Measurements from ENCODE around the gene ZNF585A. TPM values are rescaled to one million over a fixed set of nuclear protein-coding genes. Genes with fewer than 3 reads are reported as not detected.

ZNF585A gene
- total and polyA plus RNA-seq, 3 donors from 2014 or later = 10.0 to 20.3 (median 19.4) TPM

DNA sequence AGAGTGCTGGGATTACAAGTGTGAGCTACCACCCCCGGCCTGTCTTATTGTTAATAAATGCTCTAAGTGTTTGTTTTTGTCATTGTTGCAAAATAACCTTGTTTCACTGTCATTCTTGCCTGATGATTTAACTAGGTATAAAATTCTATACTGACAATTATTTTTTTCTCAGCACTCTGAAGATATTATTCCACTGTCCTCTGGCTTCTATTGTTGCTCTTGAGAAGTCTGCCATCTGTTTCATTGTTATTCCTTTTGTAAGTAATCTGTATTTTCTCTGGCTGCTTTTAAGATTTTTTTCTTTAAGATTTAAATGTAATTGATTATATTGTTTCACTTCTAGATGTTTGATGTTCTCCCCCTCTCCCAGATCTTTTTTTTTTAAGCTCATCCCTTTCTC lies 76.6 kb downstream of the ZNF585A start:
- Histone ChIP-seq H3K27me3 (no peaks in the 10 kb centered on the region), H3K4me3 (no peak overlapping the region), H3K36me3 (ENCODE audit: low read depth, missing control alignments) (no peaks in the 10 kb centered on the region), H3K27ac (no peak overlapping the region), H3K9me3 (no peaks in the 10 kb centered on the region), H3K4me1 (no peaks in the 10 kb centered on the region)
- WGBS, 2 donors = 83 to 96% methylated on average over 1 of the region's 1 CpG
- TF ChIP-seq, protein P1, sequence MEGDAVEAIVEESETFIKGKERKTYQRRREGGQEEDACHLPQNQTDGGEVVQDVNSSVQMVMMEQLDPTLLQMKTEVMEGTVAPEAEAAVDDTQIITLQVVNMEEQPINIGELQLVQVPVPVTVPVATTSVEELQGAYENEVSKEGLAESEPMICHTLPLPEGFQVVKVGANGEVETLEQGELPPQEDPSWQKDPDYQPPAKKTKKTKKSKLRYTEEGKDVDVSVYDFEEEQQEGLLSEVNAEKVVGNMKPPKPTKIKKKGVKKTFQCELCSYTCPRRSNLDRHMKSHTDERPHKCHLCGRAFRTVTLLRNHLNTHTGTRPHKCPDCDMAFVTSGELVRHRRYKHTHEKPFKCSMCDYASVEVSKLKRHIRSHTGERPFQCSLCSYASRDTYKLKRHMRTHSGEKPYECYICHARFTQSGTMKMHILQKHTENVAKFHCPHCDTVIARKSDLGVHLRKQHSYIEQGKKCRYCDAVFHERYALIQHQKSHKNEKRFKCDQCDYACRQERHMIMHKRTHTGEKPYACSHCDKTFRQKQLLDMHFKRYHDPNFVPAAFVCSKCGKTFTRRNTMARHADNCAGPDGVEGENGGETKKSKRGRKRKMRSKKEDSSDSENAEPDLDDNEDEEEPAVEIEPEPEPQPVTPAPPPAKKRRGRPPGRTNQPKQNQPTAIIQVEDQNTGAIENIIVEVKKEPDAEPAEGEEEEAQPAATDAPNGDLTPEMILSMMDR (IDR thresholded peaks at IDR 0.05) = no peak
- TF ChIP-seq POLR2A (IDR thresholded peaks at IDR 0.05) = no peak
- no peak for DNase-seq
- intact Hi-C loops (cut with DNase I; ENCODE audit: low total_unique reads) = no loop called here

Other genes with a start within 250 kb of the ZNF585A start
- 10 to 100 TPM; 17.7 to 17.8 TPM for gene ZNF420, start 94.3 kb downstream of the ZNF585A start, total RNA-seq
- gene ZNF420, start 94.3 kb downstream of the ZNF585A start, polyA plus RNA-seq (ENCODE audit: insufficient read depth, low read depth, low replicate concordance) = 17.6 TPM
- 10 to 100 TPM; 22.4 to 25.4 TPM for gene ZNF585B, start 37.8 kb upstream of the ZNF585A start, total RNA-seq
- 13.5 TPM for gene ZNF585B, start 37.8 kb upstream of the ZNF585A start, polyA plus RNA-seq (ENCODE audit: insufficient read depth, low read depth, low replicate concordance)
- 10 to 100 TPM; 10.7 to 12.2 TPM for gene ZNF383, start 45.5 kb upstream of the ZNF585A start, total RNA-seq
- gene ZNF383, start 45.5 kb upstream of the ZNF585A start, polyA plus RNA-seq (ENCODE audit: insufficient read depth, low read depth, low replicate concordance) = 7.4 TPM
- 10 to 100 TPM; 19.4 to 22.5 TPM for gene ZNF527, start 198.4 kb upstream of the ZNF585A start, total RNA-seq
- 6.8 TPM for gene ZNF527, start 198.4 kb upstream of the ZNF585A start, polyA plus RNA-seq (ENCODE audit: insufficient read depth, low read depth, low replicate concordance)

All from testis (tissue), 3 donors.